ENCODE measurements around the gene EDN1.
"Not testable (repeated sequence)": the region's sequence is repeated elsewhere in the genome, so short reads cannot be mapped to it uniquely, and the experiment has no call there.

Gene EDN1

DNA sequence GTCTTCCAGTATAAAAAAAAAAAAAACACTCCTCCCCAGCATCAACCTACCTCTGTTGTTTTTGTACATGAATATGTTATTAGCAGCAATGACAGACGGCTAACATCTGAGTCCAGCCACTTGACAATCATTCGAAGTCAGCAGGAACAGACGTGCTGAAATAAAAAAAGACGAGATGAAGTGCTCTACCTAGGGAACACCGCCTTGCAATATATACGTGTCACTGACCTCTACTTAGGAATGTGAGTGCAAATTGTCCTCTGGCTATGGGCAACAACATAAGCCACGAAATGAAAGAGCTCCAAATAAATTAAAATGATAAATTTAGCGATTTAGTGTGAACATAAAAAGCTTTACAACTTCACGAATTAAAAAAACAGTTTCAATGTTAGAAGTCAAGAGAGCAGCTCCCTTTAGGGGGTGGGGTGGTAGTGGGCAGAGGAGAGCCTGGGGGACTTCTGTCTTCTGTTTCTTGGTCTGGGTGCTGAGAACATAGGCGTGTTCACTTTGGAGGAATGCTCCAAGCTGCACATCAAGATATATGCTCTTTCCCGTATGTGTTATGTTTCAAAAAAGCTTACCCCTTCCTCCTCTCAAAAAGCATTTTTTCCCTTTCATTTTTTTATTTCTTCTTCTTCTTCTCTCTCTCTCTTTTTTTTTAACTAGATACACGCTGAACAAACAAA, 23.3 kb downstream of the EDN1 start:
- Histone ChIP-seq H3K27ac (ENCODE audit: insufficient read depth in 1 of 2, low read depth in 1 of 2, low read length in 2 of 2, poor library complexity in 1 of 2, severe bottlenecking in 2 of 2) (no peak overlapping the region), H3K4me3 (ENCODE audit: control insufficient read depth in 1 of 7, extremely low read depth in 1 of 7, insufficient read depth in 4 of 7, low read depth in 2 of 7, low read length in 6 of 7) (no peak overlapping the region), H3K36me3 (ENCODE audit: control insufficient read depth in 4 of 4, insufficient read depth in 4 of 4, low read length in 3 of 4) (no peaks in the 10 kb centered on the region), H3K27me3 (replicated peaks in 2 of 5; ENCODE audit: control insufficient read depth in 4 of 5, insufficient read depth in 5 of 5, low read length in 4 of 5) (no peaks in the 10 kb centered on the region), H3K9me3 (ENCODE audit: control extremely low read depth in 1 of 5, control insufficient read depth in 4 of 5, insufficient read depth in 2 of 5, low read depth in 1 of 5, low read length in 4 of 5) (peaks cover 0 to 6% (median 0%) of the 10 kb centered on the region in 5 experiments), H3K4me1 (ENCODE audit: control extremely low read depth in 1 of 4, control insufficient read depth in 4 of 4, insufficient read depth in 4 of 4, low read length in 3 of 4) (no peaks in the 10 kb centered on the region)
- no peak for DNase-seq
- ChIA-PET POLR2A (no interaction called here), CTCF (interaction anchor here (0.9 to 1.6 kb wide), 2 partner anchors 9 to 21 kb away, joined by 3 to 4 read pairs; no protein-coding TSS in a partner anchor)
- WGBS (ENCODE audit: insufficient coverage), result 91% methylated on average over 8 of the region's 12 CpGs

GRCh38 chr6:12313992-12314589, 23.9 kb downstream of the EDN1 start:
- no peak for DNase-seq
- no peaks in the 10 kb centered on the region for H3K4me1 ChIP-seq (ENCODE audit: control extremely low read depth in 1 of 4, control insufficient read depth in 4 of 4, insufficient read depth in 4 of 4, low read length in 3 of 4)
- H3K9me3 ChIP-seq (ENCODE audit: control extremely low read depth in 1 of 5, control insufficient read depth in 4 of 5, insufficient read depth in 2 of 5, low read depth in 1 of 5, low read length in 4 of 5), result peaks cover 0 to 10% (median 0%) of the 10 kb centered on the region in 5 experiments
- H3K27me3 ChIP-seq (replicated peaks in 2 of 5; ENCODE audit: control insufficient read depth in 4 of 5, insufficient read depth in 5 of 5, low read length in 4 of 5), result no peaks in the 10 kb centered on the region
- POLR2A ChIA-PET, result no interaction called here
- no peak overlapping the region for H3K27ac ChIP-seq (ENCODE audit: insufficient read depth in 1 of 2, low read depth in 1 of 2, low read length in 2 of 2, poor library complexity in 1 of 2, severe bottlenecking in 2 of 2)
- H3K36me3 ChIP-seq (ENCODE audit: control insufficient read depth in 4 of 4, insufficient read depth in 4 of 4, low read length in 3 of 4), result no peaks in the 10 kb centered on the region
- 93% methylated on average over 5 of the region's 8 CpGs for WGBS (ENCODE audit: insufficient coverage)
- no peak overlapping the region for H3K4me3 ChIP-seq (ENCODE audit: control insufficient read depth in 1 of 7, extremely low read depth in 1 of 7, insufficient read depth in 4 of 7, low read depth in 2 of 7, low read length in 6 of 7)
- CTCF ChIA-PET, result interaction anchor here (0.6 to 1.6 kb wide), 3 partner anchors 10 to 169 kb away, joined by 3 to 4 read pairs (median 4); no protein-coding TSS in a partner anchor

DNA sequence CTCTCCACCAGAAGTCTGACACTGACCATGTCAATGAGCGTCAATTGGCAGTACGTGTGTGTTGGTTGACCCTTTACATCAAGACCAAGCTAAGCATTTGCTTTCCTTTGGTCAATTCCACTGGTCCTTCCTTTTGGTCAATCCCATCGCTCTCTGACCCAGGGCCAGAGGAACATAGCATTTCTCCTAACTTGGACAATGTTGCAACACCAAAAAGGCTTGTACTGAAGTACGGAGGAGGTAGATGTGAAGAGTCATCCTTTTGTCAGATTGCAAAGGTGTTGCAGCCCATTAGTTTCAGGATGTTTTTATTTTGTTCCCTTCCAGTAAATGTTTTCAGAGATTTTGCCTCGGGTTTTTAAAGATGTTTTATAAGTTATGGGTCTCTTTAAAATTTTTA, 24.6 kb downstream of the EDN1 start:
- Histone ChIP-seq H3K9me3 (ENCODE audit: control extremely low read depth in 1 of 5, control insufficient read depth in 4 of 5, insufficient read depth in 2 of 5, low read depth in 1 of 5, low read length in 4 of 5) (peaks cover 0 to 13% (median 0%) of the 10 kb centered on the region in 5 experiments), H3K4me1 (ENCODE audit: control extremely low read depth in 1 of 4, control insufficient read depth in 4 of 4, insufficient read depth in 4 of 4, low read length in 3 of 4) (no peaks in the 10 kb centered on the region), H3K27ac (ENCODE audit: insufficient read depth in 1 of 2, low read depth in 1 of 2, low read length in 2 of 2, poor library complexity in 1 of 2, severe bottlenecking in 2 of 2) (no peak overlapping the region), H3K27me3 (replicated peaks in 2 of 5; ENCODE audit: control insufficient read depth in 4 of 5, insufficient read depth in 5 of 5, low read length in 4 of 5) (no peaks in the 10 kb centered on the region), H3K4me3 (ENCODE audit: control insufficient read depth in 1 of 7, extremely low read depth in 1 of 7, insufficient read depth in 4 of 7, low read depth in 2 of 7, low read length in 6 of 7) (no peak overlapping the region), H3K36me3 (ENCODE audit: control insufficient read depth in 4 of 4, insufficient read depth in 4 of 4, low read length in 3 of 4) (no peaks in the 10 kb centered on the region)
- WGBS (ENCODE audit: insufficient coverage), result 100% methylated on average over 2 of the region's 5 CpGs
- ChIA-PET POLR2A (no interaction called here), CTCF (interaction anchor here (0.6 to 1.6 kb wide), 2 partner anchors 11 to 168 kb away, joined by 4 read pairs; no protein-coding TSS in a partner anchor)
- no peak for DNase-seq

DNA sequence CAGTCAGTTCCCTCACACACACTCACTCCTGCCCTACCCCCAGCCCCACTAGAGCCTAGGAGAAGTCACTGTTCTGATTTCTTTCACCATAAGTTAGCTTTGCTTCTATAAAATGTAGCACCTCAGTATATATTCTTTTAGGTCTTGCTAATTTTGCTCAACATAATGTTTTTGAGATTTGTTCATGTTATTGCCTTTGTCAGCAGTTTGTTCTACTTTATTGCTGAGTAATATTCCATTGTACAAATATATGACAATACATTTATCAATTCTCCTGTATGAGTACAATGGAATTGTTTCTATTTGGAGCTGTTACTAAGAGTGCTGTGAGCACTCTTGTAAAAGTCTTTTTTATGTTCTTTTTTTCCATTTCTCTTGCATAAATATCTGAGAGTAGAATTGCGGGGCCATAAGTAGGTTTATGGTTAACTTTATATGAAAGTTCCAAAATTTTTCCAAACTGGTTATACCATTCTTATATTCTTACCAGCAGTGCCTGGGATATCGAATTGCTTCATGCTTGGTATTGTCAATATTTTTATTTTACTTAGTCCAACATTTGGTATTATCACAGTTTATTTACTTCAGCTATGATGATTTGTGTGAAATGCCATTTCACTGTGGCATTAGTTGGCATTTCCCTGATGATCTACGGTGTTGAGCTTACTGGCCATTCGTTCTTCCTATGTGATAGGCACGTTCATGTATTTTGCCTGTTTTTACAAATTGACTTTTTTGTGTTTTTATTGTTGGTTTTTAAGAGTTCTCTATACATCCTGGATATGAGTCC, 25.3 kb downstream of the EDN1 start:
- H3K4me3 ChIP-seq (ENCODE audit: control insufficient read depth in 1 of 7, extremely low read depth in 1 of 7, insufficient read depth in 4 of 7, low read depth in 2 of 7, low read length in 6 of 7), result no peak overlapping the region
- no peak overlapping the region for H3K27ac ChIP-seq (ENCODE audit: insufficient read depth in 1 of 2, low read depth in 1 of 2, low read length in 2 of 2, poor library complexity in 1 of 2, severe bottlenecking in 2 of 2)
- DNase-seq, result no peak
- ChIA-PET POLR2A (no interaction called here), CTCF (no interaction called here)
- no peaks in the 10 kb centered on the region for H3K4me1 ChIP-seq (ENCODE audit: control extremely low read depth in 1 of 4, control insufficient read depth in 4 of 4, insufficient read depth in 4 of 4, low read length in 3 of 4)
- 100% methylated on average over 1 of the region's 5 CpGs for WGBS (ENCODE audit: insufficient coverage)
- H3K27me3 ChIP-seq (replicated peaks in 2 of 5; ENCODE audit: control insufficient read depth in 4 of 5, insufficient read depth in 5 of 5, low read length in 4 of 5), result no peaks in the 10 kb centered on the region
- H3K9me3 ChIP-seq (ENCODE audit: control extremely low read depth in 1 of 5, control insufficient read depth in 4 of 5, insufficient read depth in 2 of 5, low read depth in 1 of 5, low read length in 4 of 5), result peaks cover 0 to 13% (median 0%) of the 10 kb centered on the region in 5 experiments
- no peaks in the 10 kb centered on the region for H3K36me3 ChIP-seq (ENCODE audit: control insufficient read depth in 4 of 4, insufficient read depth in 4 of 4, low read length in 3 of 4)

- Histone ChIP-seq H3K4me3 (ENCODE audit: control insufficient read depth in 1 of 7, extremely low read depth in 1 of 7, insufficient read depth in 4 of 7, low read depth in 2 of 7, low read length in 6 of 7) (no peak overlapping the region), H3K27ac (ENCODE audit: insufficient read depth in 1 of 2, low read depth in 1 of 2, low read length in 2 of 2, poor library complexity in 1 of 2, severe bottlenecking in 2 of 2) (no peak overlapping the region), H3K4me1 (ENCODE audit: control extremely low read depth in 1 of 4, control insufficient read depth in 4 of 4, insufficient read depth in 4 of 4, low read length in 3 of 4) (no peaks in the 10 kb centered on the region), H3K36me3 (ENCODE audit: control insufficient read depth in 4 of 4, insufficient read depth in 4 of 4, low read length in 3 of 4) (no peaks in the 10 kb centered on the region), H3K9me3 (ENCODE audit: control extremely low read depth in 1 of 5, control insufficient read depth in 4 of 5, insufficient read depth in 2 of 5, low read depth in 1 of 5, low read length in 4 of 5) (peaks cover 0 to 13% (median 0%) of the 10 kb centered on the region in 5 experiments), H3K27me3 (replicated peaks in 2 of 5; ENCODE audit: control insufficient read depth in 4 of 5, insufficient read depth in 5 of 5, low read length in 4 of 5) (no peaks in the 10 kb centered on the region)
- no peak for DNase-seq
- WGBS (ENCODE audit: insufficient coverage), result 100% methylated on average over 2 of the region's 2 CpGs
- POLR2A ChIA-PET, result no interaction called here
- CTCF ChIA-PET, result no interaction called here
Observed at GRCh38 chr6:12318749-12319148, 28.6 kb downstream of the EDN1 start.

DNA sequence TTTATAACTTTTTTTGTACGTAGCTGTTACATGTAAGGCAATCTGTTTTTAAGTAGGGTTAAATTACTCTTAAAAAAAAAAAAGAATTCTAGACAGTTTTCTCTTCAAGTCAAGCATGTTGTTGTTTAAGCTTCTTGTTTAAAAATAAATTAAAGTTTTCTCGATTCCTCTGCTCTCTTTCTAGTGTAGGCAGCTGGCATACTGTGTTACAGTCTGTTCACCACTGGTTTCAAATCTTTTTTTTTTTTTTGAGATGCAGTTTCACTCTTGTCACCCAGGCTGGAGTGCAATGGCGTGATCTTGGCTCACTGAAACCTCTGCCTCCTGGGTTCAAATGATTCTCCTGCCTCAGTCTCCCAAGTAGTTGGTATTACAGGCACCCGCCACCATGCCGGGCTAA, 29.9 kb downstream of the EDN1 start:
- H3K27me3 ChIP-seq (replicated peaks in 2 of 5; ENCODE audit: control insufficient read depth in 4 of 5, insufficient read depth in 5 of 5, low read length in 4 of 5); H3K27ac ChIP-seq (ENCODE audit: insufficient read depth in 1 of 2, low read depth in 1 of 2, low read length in 2 of 2, poor library complexity in 1 of 2, severe bottlenecking in 2 of 2); H3K4me3 ChIP-seq (ENCODE audit: control insufficient read depth in 1 of 7, extremely low read depth in 1 of 7, insufficient read depth in 4 of 7, low read depth in 2 of 7, low read length in 6 of 7); POLR2A ChIA-PET; H3K36me3 ChIP-seq (ENCODE audit: control insufficient read depth in 4 of 4, insufficient read depth in 4 of 4, low read length in 3 of 4); DNase-seq; H3K4me1 ChIP-seq (ENCODE audit: control extremely low read depth in 1 of 4, control insufficient read depth in 4 of 4, insufficient read depth in 4 of 4, low read length in 3 of 4): not testable (repeated sequence)
- H3K9me3 ChIP-seq (ENCODE audit: control extremely low read depth in 1 of 5, control insufficient read depth in 4 of 5, insufficient read depth in 2 of 5, low read depth in 1 of 5, low read length in 4 of 5), result peaks cover 0 to 13% (median 0%) of the 10 kb centered on the region in 5 experiments
- WGBS (ENCODE audit: insufficient coverage), result 94% methylated on average over 4 of the region's 5 CpGs
- CTCF ChIA-PET, result interaction anchor here (0.6 kb wide), 1 partner anchor 207 kb away, joined by 3 read pairs; no protein-coding TSS in a partner anchor

DNA sequence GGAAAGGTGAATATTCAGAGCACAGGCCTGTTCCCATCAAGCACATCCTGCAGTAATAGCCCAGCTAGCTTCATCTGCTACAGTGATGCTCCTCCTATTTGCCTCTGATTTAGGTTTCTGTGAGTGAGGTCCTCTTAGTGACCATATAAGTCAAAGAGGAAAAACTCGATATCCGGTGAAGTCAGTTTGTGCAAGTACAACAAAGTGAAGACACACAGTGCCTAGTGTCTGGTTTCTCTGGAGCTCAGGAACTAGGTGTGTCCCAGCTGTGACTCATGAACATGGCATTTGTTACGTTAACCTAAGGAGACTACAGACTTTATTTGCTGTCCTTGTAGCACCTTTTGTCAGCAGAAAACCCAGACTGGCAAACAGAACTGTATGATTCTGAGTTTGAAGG, 33.9 kb downstream of the EDN1 start:
- 96% methylated on average over 3 of the region's 3 CpGs for WGBS (ENCODE audit: insufficient coverage)
- peaks cover 0 to 3% (median 0%) of the 10 kb centered on the region in 5 experiments for H3K9me3 ChIP-seq (ENCODE audit: control extremely low read depth in 1 of 5, control insufficient read depth in 4 of 5, insufficient read depth in 2 of 5, low read depth in 1 of 5, low read length in 4 of 5)
- ChIA-PET POLR2A (no interaction called here), CTCF (no interaction called here)
- peaks cover 0 to 8% (median 3%) of the 10 kb centered on the region in 4 experiments for H3K4me1 ChIP-seq (ENCODE audit: control extremely low read depth in 1 of 4, control insufficient read depth in 4 of 4, insufficient read depth in 4 of 4, low read length in 3 of 4)
- peak in 1 of 3 donors; percentile 8 for DNase-seq
- no peak overlapping the region for H3K27ac ChIP-seq (ENCODE audit: insufficient read depth in 1 of 2, low read depth in 1 of 2, low read length in 2 of 2, poor library complexity in 1 of 2, severe bottlenecking in 2 of 2)
- no peaks in the 10 kb centered on the region for H3K27me3 ChIP-seq (replicated peaks in 2 of 5; ENCODE audit: control insufficient read depth in 4 of 5, insufficient read depth in 5 of 5, low read length in 4 of 5)
- H3K4me3 ChIP-seq (ENCODE audit: control insufficient read depth in 1 of 7, extremely low read depth in 1 of 7, insufficient read depth in 4 of 7, low read depth in 2 of 7, low read length in 6 of 7), result no peak overlapping the region
- H3K36me3 ChIP-seq (ENCODE audit: control insufficient read depth in 4 of 4, insufficient read depth in 4 of 4, low read length in 3 of 4), result no peaks in the 10 kb centered on the region

Measured in common myeloid progenitor, CD34-positive (primary cell).